Measurements from ENCODE around the gene GALC. TPM values are rescaled to one million over a fixed set of nuclear protein-coding genes. Genes with fewer than 3 reads are reported as not detected.

GALC gene
- total RNA-seq, 1 donor from 2014 or later: 33.3 TPM

DNA sequence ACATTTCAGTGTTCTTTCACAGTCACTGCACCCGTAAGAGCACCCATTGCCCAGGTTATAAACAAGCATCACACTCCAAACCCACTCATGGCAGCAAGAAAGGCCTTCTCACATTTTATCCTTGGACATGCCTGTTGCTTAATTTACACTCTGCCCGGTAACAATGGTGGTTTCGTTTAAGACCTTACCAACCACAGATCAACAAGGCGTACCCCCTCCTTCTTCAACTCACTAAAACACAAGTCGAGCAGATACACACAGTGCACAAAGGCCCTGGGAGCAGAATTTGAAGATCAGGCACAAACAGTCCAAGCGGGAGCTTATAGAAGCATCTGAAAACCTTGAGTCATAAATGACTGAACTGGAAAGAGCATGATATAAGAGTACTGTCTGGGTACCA is 98.1 kb downstream of the GALC start:
- no peak for DNase-seq (ENCODE audit: low read depth)
- Histone ChIP-seq H3K27me3 (ENCODE audit: control insufficient read depth, insufficient read depth, low read length) (peaks cover 2% of the 10 kb centered on the region), H3K4me3 (ENCODE audit: low read depth, low read length) (no peak overlapping the region), H3K36me3 (ENCODE audit: control insufficient read depth, insufficient read depth, low read length) (no peaks in the 10 kb centered on the region)
- TF ChIP-seq, protein P1, sequence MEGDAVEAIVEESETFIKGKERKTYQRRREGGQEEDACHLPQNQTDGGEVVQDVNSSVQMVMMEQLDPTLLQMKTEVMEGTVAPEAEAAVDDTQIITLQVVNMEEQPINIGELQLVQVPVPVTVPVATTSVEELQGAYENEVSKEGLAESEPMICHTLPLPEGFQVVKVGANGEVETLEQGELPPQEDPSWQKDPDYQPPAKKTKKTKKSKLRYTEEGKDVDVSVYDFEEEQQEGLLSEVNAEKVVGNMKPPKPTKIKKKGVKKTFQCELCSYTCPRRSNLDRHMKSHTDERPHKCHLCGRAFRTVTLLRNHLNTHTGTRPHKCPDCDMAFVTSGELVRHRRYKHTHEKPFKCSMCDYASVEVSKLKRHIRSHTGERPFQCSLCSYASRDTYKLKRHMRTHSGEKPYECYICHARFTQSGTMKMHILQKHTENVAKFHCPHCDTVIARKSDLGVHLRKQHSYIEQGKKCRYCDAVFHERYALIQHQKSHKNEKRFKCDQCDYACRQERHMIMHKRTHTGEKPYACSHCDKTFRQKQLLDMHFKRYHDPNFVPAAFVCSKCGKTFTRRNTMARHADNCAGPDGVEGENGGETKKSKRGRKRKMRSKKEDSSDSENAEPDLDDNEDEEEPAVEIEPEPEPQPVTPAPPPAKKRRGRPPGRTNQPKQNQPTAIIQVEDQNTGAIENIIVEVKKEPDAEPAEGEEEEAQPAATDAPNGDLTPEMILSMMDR (IDR thresholded peaks at IDR 0.05; ENCODE audit: insufficient read depth, low read length, poor library complexity, severe bottlenecking): no peak

DNA sequence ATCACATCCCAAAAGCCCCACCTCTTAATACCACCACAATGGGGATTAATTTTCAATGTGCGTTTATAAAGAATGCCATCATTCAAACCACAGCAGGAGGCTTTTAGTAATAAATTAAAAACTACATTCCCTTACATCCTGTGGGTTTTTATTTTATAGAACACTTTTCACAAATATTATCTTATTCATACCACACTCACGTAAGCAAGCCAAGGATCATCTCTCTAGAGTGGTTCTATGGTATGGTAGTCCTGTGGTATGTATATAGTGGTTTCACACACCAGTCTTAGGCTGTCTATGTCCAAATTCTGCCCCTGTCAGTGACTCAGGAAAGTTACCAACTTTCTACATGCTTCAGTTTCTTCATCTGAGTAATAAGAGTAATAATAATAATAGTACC is 100.2 kb downstream of the GALC start:
- H3K27me3 ChIP-seq (ENCODE audit: control insufficient read depth, insufficient read depth, low read length): peaks cover 2% of the 10 kb centered on the region
- no peak for DNase-seq (ENCODE audit: low read depth)
- H3K36me3 ChIP-seq (ENCODE audit: control insufficient read depth, insufficient read depth, low read length): no peaks in the 10 kb centered on the region
- TF ChIP-seq, protein P1 (IDR thresholded peaks at IDR 0.05; ENCODE audit: insufficient read depth, low read length, poor library complexity, severe bottlenecking): no peak
- no peak overlapping the region for H3K4me3 ChIP-seq (ENCODE audit: low read depth, low read length)

DNA sequence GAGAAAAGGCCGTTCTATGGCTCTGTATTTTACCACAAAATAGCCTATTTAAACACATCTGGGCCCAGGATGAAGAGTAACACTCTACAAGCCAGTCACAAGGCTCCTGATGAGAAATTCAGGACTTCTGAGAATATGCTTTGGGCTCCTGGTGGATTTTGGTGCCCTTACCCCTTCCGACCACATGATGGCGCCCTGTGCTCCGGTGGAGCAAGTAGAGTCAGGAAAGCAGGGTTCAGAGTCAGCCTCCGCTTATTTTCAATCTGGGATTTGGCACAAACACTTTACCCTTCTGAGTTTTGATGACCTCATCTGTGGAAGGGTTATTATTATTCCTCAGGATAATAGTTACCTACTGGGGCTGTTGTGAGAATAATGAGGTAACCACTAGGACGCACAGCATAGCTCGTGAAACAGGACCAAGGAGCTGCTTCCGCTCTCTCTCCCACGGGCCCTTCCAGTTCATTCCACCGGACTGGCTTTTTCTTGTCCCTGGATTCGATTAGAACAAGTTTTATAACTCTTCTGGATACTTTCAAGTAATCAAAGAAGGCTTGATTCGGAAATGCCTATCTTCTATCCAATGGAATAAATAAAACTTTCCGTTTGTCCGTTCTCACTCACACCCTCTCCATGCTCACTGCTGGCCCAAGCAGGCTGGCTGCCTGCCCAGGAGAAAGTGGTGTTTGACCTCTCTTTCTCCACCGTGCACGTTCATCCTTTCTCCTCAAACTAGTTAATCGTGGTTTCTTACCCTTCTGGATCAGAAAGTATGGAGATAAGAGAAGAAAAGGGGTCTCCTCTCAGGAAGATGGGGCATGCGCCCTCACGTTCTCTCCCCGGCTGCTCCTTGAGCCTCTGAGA is 104.6 kb downstream of the GALC start:
- DNase-seq (ENCODE audit: low read depth): no peak
- no peaks in the 10 kb centered on the region for H3K36me3 ChIP-seq (ENCODE audit: control insufficient read depth, insufficient read depth, low read length)
- no peak overlapping the region for H3K4me3 ChIP-seq (ENCODE audit: low read depth, low read length)
- H3K27me3 ChIP-seq (ENCODE audit: control insufficient read depth, insufficient read depth, low read length): no peaks in the 10 kb centered on the region
- TF ChIP-seq, protein P1 (IDR thresholded peaks at IDR 0.05; ENCODE audit: insufficient read depth, low read length, poor library complexity, severe bottlenecking): peak; percentile 51

DNA sequence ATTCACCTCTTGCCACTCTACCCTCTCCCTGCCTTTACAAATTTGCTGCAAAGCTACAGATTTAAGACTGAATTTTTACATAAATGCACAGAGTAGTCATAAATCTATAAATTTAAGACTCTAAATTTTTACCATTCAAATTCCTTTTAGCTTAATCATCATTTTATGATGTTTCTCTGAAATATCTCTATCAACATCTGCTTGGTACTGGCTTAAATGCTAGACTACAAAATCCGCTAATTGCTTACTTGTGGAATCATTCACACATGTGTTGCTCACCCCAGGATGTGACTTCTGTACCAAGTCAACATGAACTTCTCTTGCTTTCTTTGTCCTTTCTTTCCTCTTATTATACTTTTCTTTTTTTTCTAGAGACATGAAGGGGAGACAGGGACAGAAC is 109.2 kb downstream of the GALC start:
- no peaks in the 10 kb centered on the region for H3K27me3 ChIP-seq (ENCODE audit: control insufficient read depth, insufficient read depth, low read length)
- no peaks in the 10 kb centered on the region for H3K36me3 ChIP-seq (ENCODE audit: control insufficient read depth, insufficient read depth, low read length)
- TF ChIP-seq, protein P1 (IDR thresholded peaks at IDR 0.05; ENCODE audit: insufficient read depth, low read length, poor library complexity, severe bottlenecking): no peak
- no peak for DNase-seq (ENCODE audit: low read depth)
- H3K4me3 ChIP-seq (ENCODE audit: low read depth, low read length): no peak overlapping the region

Other genes with a start within 250 kb of the GALC start
- gene GPR65, start 12.0 kb upstream of the GALC start, total RNA-seq: not detected in 2 replicates